ENCODE measurements around the gene PRR35.

PRR35 gene

DNA sequence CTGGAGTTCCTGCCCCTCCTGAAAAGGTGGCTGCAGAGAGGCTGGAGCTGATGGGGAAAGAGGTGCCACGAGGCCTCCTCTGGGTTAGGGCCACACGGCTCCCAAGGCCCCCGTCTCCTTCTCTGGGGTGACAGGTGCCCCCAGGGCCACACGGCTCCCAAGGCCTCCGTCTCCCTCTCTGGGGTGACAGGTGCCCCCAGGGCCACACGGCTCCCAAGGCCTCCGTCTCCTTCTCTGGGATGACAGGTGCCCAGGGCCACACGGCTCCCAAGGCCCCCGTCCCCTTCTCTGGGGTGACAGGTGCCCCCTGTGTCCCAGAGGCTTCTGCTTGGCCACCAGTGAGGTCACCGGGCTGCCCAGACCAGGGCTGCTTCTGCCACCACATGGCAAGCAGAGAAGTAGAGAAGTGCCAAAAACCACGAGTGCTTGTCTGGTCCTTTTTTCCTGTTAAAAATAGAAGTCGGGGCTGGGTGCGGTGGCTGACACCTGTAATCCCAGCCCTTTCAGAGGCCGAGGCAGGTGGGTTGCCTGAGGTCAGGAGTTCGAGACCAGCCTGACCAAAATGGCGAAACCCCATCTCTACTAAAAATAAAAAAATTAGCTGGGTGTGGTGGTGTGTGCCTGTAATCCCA, 28.6 kb upstream of the PRR35 start:
- Histone ChIP-seq H3K9me3 (replicated peaks in 1 of 11) (no peaks in the 10 kb centered on the region), H3K4me3 (no peak overlapping the region), H3K27ac (peak overlapping the region in 2 of 11 experiments; percentile 12 to 20; a peak in 1 of 22 replicates), H3K4me1 (peaks cover 35 to 76% (median 55%) of the 10 kb centered on the region in 10 experiments), H3K4me2 (peak overlapping the region in 6 of 11 experiments; percentile 4 to 90 (median 27); a peak in 10 of 22 replicates), H3K27me3 (no peaks in the 10 kb centered on the region), H3K9ac (peak overlapping the region in 7 of 11 experiments; percentile 18 to 56 (median 28); a peak in 6 of 22 replicates), H4K20me1 (peaks cover 75 to 90% (median 83%) of the 10 kb centered on the region in 11 experiments), H3K36me3 (peaks cover 17 to 67% (median 53%) of the 10 kb centered on the region in 11 experiments)
- TF ChIP-seq Cebpa-rat (IDR thresholded peaks at IDR 0.05), result no peak

DNA sequence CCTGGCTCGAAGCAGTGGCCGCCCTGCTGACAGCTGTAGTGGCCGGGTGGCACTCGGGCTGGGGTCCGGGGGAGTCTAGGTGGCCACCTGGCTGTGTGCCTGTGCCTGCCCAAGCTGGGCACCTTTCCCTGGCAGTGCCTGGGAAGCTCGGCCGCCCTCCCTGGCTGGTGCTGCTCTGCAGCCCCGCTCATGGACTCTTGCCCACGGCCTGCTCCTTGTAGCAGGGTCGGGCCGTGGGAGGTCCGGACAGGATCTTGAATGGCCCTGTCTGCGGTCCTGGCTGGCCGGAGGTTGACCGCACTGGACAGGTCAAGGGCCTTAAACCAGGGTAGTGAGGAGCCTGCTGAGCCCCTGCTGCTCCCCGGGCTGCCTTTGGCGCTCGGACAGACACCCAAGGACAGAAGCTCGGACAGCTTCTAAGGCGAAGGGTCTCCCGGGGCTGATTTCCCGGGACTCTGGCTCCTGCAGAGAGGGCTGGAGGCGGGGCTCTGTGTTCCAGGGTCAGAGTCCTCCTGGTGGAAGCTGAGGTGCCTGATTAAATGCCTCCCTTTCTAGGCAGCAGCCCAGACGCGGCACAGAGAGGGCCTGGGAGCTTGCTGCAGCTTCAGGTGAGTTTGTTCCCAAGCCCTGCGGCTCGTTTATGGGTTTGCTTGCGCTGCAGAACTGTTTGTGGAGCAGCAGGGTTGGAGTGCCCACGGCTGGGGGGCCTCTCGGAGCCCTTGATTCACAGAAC, 26.6 kb upstream of the PRR35 start:
- no peak for TF ChIP-seq Cebpa-rat (IDR thresholded peaks at IDR 0.05)
- Histone ChIP-seq H4K20me1 (peaks cover 94 to 100% (median 100%) of the 10 kb centered on the region in 11 experiments), H3K36me3 (peaks cover 36 to 86% (median 72%) of the 10 kb centered on the region in 11 experiments), H3K9me3 (replicated peaks in 1 of 11) (no peaks in the 10 kb centered on the region), H3K4me3 (no peak overlapping the region), H3K27me3 (no peaks in the 10 kb centered on the region), H3K4me2 (peak overlapping the region in 6 of 11 experiments; percentile 20 to 80 (median 58); a peak in 9 of 22 replicates), H3K9ac (peak overlapping the region in 8 of 11 experiments; percentile 4 to 55 (median 31); a peak in 9 of 22 replicates), H3K27ac (peak overlapping the region in 2 of 11 experiments; percentile 42 to 61; a peak in 3 of 22 replicates), H3K4me1 (peaks cover 35 to 75% (median 55%) of the 10 kb centered on the region in 10 experiments)

DNA sequence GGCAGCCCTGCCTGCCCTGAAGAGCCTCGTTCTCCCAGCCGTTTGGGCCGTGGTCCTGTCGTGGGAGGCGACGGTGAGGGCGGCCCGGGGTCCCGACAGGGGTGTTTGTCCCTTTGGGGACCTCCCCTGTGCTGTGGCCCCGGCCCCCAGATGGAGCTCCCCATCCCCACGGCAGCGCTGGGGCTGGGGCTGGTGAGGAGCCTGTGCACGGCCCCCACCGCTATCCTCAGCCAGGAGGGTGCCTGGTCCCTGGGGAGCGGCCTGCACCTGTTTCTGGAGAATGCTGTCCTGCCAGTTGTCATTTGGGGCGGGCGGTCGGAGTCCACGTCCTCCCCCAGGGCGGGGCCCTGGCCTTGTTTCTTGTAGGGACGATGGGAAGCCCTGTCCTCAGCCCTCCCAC, 26.1 kb upstream of the PRR35 start:
- no peak for TF ChIP-seq Cebpa-rat (IDR thresholded peaks at IDR 0.05)
- Histone ChIP-seq H3K9me3 (replicated peaks in 1 of 11) (no peaks in the 10 kb centered on the region), H3K9ac (peak overlapping the region in 7 of 11 experiments; percentile 10 to 55 (median 40); a peak in 8 of 22 replicates), H3K4me2 (peak overlapping the region in 5 of 11 experiments; percentile 32 to 80 (median 62); a peak in 9 of 22 replicates), H3K27me3 (no peaks in the 10 kb centered on the region), H3K36me3 (peaks cover 38 to 92% (median 75%) of the 10 kb centered on the region in 11 experiments), H3K4me3 (no peak overlapping the region), H4K20me1 (peaks cover 99 to 100% (median 100%) of the 10 kb centered on the region in 11 experiments), H3K27ac (peak overlapping the region in 2 of 11 experiments; percentile 42 to 61; a peak in 4 of 22 replicates), H3K4me1 (peaks cover 31 to 73% (median 52%) of the 10 kb centered on the region in 10 experiments)

DNA sequence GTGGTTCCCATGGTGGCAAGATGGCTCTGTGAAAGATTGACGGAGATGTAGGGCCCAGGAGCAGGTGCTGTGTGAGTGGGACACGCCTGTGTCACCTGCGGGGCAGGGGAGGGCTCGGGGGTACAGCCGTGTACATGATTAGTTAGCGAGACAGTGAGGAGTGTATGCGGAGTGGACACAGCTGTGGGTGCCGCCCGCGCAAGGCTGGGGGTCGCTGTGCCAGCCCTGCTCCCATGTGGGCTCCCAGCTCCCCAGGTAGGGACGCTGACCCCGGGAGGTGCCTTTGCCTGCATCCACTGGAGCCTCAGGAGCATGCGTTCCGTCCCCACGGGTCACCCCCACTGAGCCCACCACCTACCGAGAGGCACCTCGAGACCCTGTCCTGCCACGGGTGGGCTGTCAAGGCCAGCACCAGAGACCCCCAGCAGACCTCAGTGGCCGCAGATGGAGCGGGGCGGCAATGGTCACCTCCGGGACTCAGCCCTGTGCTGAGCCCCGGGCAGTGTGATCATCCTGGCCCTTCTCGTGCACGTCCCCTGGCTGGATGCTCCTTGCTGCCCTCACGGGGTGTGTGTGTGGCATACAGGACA, 25.2 kb upstream of the PRR35 start:
- peak overlapping the region in 5 of 11 experiments; percentile 53 to 80 (median 62); a peak in 10 of 22 replicates for H3K4me2 ChIP-seq
- H3K4me1 ChIP-seq, result peaks cover 23 to 71% (median 44%) of the 10 kb centered on the region in 10 experiments
- H3K4me3 ChIP-seq, result no peak overlapping the region
- H3K27ac ChIP-seq, result peak overlapping the region in 4 of 11 experiments; percentile 24 to 61 (median 48); a peak in 7 of 22 replicates
- TF ChIP-seq Cebpa-rat (IDR thresholded peaks at IDR 0.05), result no peak
- H3K9me3 ChIP-seq (replicated peaks in 1 of 11), result no peaks in the 10 kb centered on the region
- H3K9ac ChIP-seq, result peak overlapping the region in 6 of 11 experiments; percentile 14 to 55 (median 44); a peak in 12 of 22 replicates
- peaks cover 40 to 92% (median 76%) of the 10 kb centered on the region in 11 experiments for H3K36me3 ChIP-seq
- peaks cover 99 to 100% (median 100%) of the 10 kb centered on the region in 11 experiments for H4K20me1 ChIP-seq
- no peaks in the 10 kb centered on the region for H3K27me3 ChIP-seq

DNA sequence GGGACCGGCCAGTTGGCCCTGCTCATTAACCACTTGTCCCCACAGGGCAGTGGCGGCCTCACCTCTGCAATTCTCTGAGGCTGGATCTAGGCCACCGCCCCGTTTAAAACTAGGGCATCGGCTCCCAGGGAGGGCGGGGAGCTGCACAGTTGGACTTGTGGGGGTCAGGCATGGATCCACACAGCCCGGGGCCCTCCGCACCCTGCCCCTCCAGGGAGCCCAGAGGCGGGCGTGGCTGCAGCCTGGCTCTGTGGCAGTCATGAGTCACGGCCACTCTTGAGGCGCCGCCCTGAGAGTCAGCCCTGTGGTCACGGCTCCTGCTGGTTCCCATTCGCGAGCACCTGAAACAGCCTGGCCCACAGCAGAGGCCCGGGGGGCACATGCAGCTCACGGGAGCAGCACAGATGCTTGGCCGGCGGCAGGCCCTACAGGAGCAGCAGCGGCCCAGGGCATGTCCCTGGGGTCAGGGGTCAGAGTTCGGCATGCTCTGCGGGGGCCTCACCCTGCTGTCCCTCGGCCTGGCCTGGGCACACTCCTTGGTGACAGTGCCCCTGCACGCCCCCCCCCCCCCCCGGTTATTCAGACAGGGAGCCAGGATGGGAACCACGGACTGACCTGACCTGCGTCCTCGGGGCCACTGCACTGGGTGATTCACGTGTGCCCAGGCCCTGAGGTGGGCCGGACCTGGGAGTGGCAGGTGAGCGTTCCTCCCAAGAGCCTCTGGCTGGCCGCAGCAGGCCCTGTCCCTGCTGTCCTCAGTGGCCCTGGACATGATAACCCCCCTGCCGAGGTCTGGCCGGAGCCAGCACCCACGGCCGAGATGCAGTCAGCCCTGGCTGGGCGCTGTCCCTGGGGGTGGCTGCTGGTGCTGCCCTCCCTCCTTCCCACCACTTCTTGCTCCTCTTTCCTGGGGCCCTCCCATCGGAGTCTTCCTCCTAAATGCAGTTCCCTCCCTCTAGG, 24.5 kb upstream of the PRR35 start:
- Histone ChIP-seq H3K4me2 (peak overlapping the region in 5 of 11 experiments; percentile 53 to 80 (median 62); a peak in 10 of 22 replicates), H3K9ac (peak overlapping the region in 6 of 11 experiments; percentile 14 to 55 (median 44); a peak in 12 of 22 replicates), H3K36me3 (peaks cover 44 to 92% (median 77%) of the 10 kb centered on the region in 11 experiments), H3K27me3 (no peaks in the 10 kb centered on the region), H3K27ac (peak overlapping the region in 4 of 11 experiments; percentile 24 to 61 (median 48); a peak in 7 of 22 replicates), H4K20me1 (peaks cover 99 to 100% (median 100%) of the 10 kb centered on the region in 11 experiments), H3K4me3 (0 out of 20 replicates have a peak overlapping the region, but pooled peaks of 1 of the 10 experiments have one; percentile 11), H3K9me3 (replicated peaks in 1 of 11) (no peaks in the 10 kb centered on the region), H3K4me1 (peaks cover 15 to 63% (median 36%) of the 10 kb centered on the region in 10 experiments; a peak in 19 of 20 replicates)
- TF ChIP-seq Cebpa-rat (IDR thresholded peaks at IDR 0.05), result no peak

DNA sequence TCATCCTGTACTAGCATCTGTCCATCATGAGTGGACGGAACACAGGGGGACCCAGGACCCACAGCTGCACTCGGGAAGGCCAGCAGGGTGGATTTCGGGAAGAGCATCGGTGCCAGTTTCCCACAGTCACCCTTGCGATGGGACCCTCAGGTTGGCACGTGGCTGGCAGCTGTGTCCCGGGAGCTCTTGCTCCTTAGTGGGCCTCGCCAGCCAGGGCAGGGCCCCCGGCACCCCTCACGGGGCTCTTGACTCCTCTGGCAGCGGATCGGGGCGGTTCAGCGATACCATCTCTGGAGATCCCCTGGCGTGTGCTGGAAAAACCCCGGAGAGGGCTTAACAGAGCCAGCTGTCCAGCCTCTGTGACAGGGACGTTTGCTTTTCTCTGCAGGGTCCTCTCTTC, 23.4 kb upstream of the PRR35 start:
- Histone ChIP-seq H3K4me1 (peaks cover 6 to 53% (median 27%) of the 10 kb centered on the region in 10 experiments; a peak in 17 of 20 replicates), H3K9ac (peak overlapping the region in 2 of 11 experiments; percentile 5 to 9; a peak in 1 of 22 replicates), H3K27me3 (no peaks in the 10 kb centered on the region), H4K20me1 (peaks cover 99 to 100% (median 100%) of the 10 kb centered on the region in 11 experiments), H3K27ac (peak overlapping the region in 1 of 11 experiments; percentile 7; a peak in 1 of 22 replicates), H3K4me3 (no peak overlapping the region), H3K9me3 (replicated peaks in 1 of 11) (no peaks in the 10 kb centered on the region), H3K36me3 (peaks cover 54 to 90% (median 82%) of the 10 kb centered on the region in 11 experiments), H3K4me2 (no peak overlapping the region)
- TF ChIP-seq Cebpa-rat (IDR thresholded peaks at IDR 0.05), result no peak

DNA sequence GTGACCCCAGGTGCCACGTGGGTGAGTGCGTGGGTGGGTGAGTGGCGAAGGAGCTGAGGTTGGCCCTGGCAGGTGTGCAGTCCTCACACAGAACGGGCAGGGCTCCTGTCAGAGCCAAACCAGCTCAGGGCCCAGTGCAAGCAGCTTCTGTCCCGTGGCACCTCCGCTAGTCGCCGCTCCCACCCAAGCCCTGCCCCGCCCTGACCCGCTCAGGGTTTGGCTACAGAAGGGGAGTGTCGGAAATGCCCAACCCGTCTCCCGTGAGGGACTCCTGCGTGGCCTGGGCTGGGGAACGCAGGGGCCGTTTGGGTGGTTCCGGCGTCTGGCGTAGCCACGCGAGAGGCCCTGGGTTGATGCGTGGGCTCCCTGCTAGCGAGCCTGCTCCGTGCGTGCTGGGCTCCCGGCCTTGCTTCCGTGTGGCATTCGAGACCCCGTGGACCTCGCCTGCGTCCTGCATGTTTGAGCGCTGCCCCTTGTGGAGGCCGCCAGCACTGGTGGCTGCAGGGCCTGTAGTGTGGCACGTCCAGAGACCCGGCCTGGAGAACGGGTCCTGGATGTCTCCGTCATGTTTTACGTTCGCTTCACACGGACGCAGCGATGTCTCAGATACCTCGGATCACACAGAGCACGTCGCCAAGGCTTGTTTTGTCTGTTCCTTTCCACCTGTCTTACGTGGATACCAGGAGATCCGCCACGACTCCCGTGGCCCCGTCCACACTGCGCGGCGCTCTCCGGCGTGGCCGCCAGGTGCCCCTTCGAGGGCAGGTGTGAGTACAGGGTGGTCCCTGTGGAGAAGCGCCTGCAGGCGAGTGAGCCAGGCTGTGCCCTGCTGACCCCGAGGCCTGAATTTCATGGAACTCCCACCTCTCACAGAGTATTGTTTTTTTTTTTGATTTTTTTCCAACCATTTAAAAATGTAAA, 22.5 kb upstream of the PRR35 start:
- H3K4me1 ChIP-seq, result peaks cover under 1 to 45% (median 28%) of the 10 kb centered on the region in 10 experiments; a peak in 18 of 20 replicates

More for the DNA sequence above, 22.5 kb upstream of the PRR35 start:
- Histone ChIP-seq H3K36me3 (peaks cover 59 to 92% (median 80%) of the 10 kb centered on the region in 11 experiments), H3K9ac (no peak overlapping the region), H3K9me3 (replicated peaks in 1 of 11) (no peaks in the 10 kb centered on the region), H3K4me2 (no peak overlapping the region), H3K27me3 (no peaks in the 10 kb centered on the region), H4K20me1 (peaks cover 99 to 100% (median 100%) of the 10 kb centered on the region in 11 experiments), H3K27ac (no peak overlapping the region), H3K4me3 (no peak overlapping the region)
- no peak for TF ChIP-seq Cebpa-rat (IDR thresholded peaks at IDR 0.05)
